OCI-LY3 (cell line): Measurements from ENCODE around the gene IL3RA.

ENCODE experiments used
- H2AFZ ChIP-seq: fragments of 200-600, 300-600 bp; shearing (Covaris generic); 2 replicates; pipeline ENCODE4 v1.6.0; 2014; ENCODE audit warnings: antibody characterized with exemption, low read depth, low read length
- H3K27ac ChIP-seq: fragments of 200-600, 300-600 bp; sonication (generic); 2 replicates; pipeline ENCODE4 v1.5.1; 2014; ENCODE audit warnings: mild to moderate bottlenecking, low read length, moderate library complexity, mixed read lengths
- H3K27me3 ChIP-seq: fragments of 200-600, 300-600 bp; sonication (generic); 2 replicates; pipeline ENCODE4 v1.6.1; 2014; ENCODE audit warnings: low read depth, low read length, mixed read lengths
- H3K36me3 ChIP-seq: fragments of 200-600, 300-600 bp; sonication (generic); replicated peaks from 2 replicates; pipeline ENCODE3; 2014; ENCODE audit warnings: low read depth, low read length, mixed read lengths
- H3K4me1 ChIP-seq: fragments of 300-600, 200-600 bp; sonication (generic); 2 replicates; pipeline ENCODE4 v1.6.1; 2014; ENCODE audit warnings: low read length, mixed read lengths
- H3K4me2 ChIP-seq: fragments of 200-600, 300-600 bp; sonication (generic); 2 replicates; pipeline ENCODE4 v1.6.1; 2014; ENCODE audit warnings: low read length, mixed read lengths
- H3K4me3 ChIP-seq: fragments of 300-600, 200-600 bp; sonication (generic); 2 replicates; pipeline ENCODE4 v1.5.1; 2014; ENCODE audit warnings: antibody characterized with exemption, mild to moderate bottlenecking, low read length, moderate library complexity
- H3K79me2 ChIP-seq: fragments of 300-600, 200-600 bp; shearing (Covaris generic); 2 replicates; pipeline ENCODE4 v1.6.1; 2014; ENCODE audit warnings: mild to moderate bottlenecking, low read length, mixed read lengths
- H3K9ac ChIP-seq: fragments of 300-600, 200-600 bp; shearing (Covaris generic); 2 replicates; pipeline ENCODE4 v1.6.0; 2014; ENCODE audit warnings: mild to moderate bottlenecking, low read length, moderate library complexity
- H3K9me3 ChIP-seq: fragments of 200-600, 300-600 bp; shearing (Covaris generic); 2 replicates; pipeline ENCODE4 v1.6.1; 2014; ENCODE audit warnings: low read length, mixed read lengths; ENCODE audit not compliant: insufficient read depth
- H4K20me1 ChIP-seq: fragments of 200-600, 300-600 bp; sonication (generic); 2 replicates; pipeline ENCODE4 v1.6.1; 2016; ENCODE audit warnings: low read length, mixed read lengths; ENCODE audit not compliant: insufficient read depth
- EZH2phosphoT487 ChIP-seq: fragments of 200-600 bp; shearing (Covaris generic); IDR thresholded peaks from 2 replicates; pipeline ENCODE4 v1.6.1; 2018; ENCODE audit warnings: antibody characterized with exemption, mixed run types, low read depth
- TF ChIP-seq, protein P1 (sequence below): fragments of 200-600, 300-600 bp; sonication (generic); IDR thresholded peaks from 2 replicates; pipeline ENCODE4 v1.5.1; 2014; ENCODE audit warnings: antibody characterized with exemption, low read length, low read depth

Gene IL3RA

DNA sequence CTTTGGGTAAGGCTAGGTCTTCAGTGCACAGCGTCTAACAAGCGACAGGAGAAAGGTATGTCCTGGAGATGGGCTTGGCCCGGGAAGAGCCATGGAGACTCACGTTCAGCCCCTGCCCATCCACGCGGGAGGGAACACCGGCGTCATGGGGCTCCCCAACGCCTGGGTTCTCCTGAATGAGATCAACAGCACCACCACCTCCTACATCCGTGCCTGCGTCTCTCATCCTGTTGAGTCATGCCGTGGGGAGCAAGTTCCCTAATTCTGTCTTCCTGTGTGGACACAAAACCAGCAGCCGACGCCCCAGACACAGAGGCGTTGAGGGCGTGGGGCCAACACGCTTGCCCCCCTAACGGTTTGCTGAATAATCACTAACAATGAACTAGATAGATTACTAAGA, 20.1 kb upstream of the IL3RA start:
- Histone ChIP-seq H3K9ac (no peak overlapping the region), H3K36me3 (no peaks in the 10 kb centered on the region), H3K27me3 (no peaks in the 10 kb centered on the region), H3K9me3 (peaks cover 7% of the 10 kb centered on the region; the same call in 1 of the 2 replicates), H3K79me2 (no peaks in the 10 kb centered on the region), H3K4me3 (no peak overlapping the region), H3K4me1 (peaks cover 16% of the 10 kb centered on the region), H2AFZ (no peak overlapping the region), H4K20me1 (no peaks in the 10 kb centered on the region), H3K27ac (no peak overlapping the region), H3K4me2 (no peak overlapping the region)
- TF ChIP-seq, protein P1, sequence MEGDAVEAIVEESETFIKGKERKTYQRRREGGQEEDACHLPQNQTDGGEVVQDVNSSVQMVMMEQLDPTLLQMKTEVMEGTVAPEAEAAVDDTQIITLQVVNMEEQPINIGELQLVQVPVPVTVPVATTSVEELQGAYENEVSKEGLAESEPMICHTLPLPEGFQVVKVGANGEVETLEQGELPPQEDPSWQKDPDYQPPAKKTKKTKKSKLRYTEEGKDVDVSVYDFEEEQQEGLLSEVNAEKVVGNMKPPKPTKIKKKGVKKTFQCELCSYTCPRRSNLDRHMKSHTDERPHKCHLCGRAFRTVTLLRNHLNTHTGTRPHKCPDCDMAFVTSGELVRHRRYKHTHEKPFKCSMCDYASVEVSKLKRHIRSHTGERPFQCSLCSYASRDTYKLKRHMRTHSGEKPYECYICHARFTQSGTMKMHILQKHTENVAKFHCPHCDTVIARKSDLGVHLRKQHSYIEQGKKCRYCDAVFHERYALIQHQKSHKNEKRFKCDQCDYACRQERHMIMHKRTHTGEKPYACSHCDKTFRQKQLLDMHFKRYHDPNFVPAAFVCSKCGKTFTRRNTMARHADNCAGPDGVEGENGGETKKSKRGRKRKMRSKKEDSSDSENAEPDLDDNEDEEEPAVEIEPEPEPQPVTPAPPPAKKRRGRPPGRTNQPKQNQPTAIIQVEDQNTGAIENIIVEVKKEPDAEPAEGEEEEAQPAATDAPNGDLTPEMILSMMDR, result no peak
- TF ChIP-seq EZH2phosphoT487, result no peak

DNA sequence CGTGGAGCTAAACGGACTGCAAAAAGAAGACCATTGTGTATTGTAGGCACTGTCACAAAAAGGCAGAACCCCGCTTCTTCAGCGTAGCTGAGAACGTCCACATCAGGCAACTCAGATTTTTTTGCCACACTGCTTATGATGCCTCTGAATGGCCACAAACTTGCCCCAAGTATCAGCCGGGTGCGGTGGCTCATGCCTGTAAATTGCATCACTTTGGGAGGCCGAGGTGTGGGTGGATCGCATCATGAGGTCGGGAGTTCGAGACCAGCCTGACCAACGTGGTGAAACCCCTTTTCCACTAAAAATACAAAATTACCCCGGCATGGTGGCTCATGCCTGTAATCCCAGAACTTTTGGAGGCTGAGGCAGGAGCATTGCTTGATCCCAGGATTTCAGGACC, 14.9 kb upstream of the IL3RA start:
- Histone ChIP-seq H3K27me3 (no peaks in the 10 kb centered on the region), H2AFZ (no peak overlapping the region), H3K36me3 (no peaks in the 10 kb centered on the region), H3K4me2 (no peak overlapping the region), H3K4me1 (peaks cover 28% of the 10 kb centered on the region), H3K79me2 (no peaks in the 10 kb centered on the region), H3K9ac (no peak overlapping the region), H3K9me3 (peaks cover 9% of the 10 kb centered on the region; the same call in 1 of the 2 replicates), H3K4me3 (no peak overlapping the region), H3K27ac (no peak overlapping the region), H4K20me1 (no peaks in the 10 kb centered on the region)
- TF ChIP-seq, protein P1, result no peak
- no peak for TF ChIP-seq EZH2phosphoT487

DNA sequence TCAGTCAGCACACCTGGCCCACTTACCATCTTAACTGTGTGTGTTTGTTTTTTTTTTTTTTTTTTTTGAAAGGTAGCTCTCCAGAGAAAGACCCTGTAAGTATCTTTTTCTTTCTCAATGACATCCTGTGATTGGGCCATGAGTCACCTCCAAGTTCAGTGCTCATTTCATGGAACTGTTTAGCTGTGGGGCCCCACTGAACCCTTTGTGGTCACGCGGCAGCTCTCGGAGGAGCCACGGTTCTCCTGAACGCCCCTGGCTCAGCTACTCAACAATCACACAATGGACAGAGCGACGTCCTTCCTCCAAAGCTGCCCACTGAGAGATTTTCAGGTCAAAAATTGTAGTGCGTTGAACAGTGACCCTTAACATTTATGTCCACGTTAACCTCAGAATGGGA, 14.2 kb upstream of the IL3RA start:
- H3K79me2 ChIP-seq, result no peaks in the 10 kb centered on the region
- H3K4me3 ChIP-seq, result no peak overlapping the region
- H3K36me3 ChIP-seq, result no peaks in the 10 kb centered on the region
- no peak overlapping the region for H3K27ac ChIP-seq
- no peaks in the 10 kb centered on the region for H4K20me1 ChIP-seq
- H3K27me3 ChIP-seq, result no peaks in the 10 kb centered on the region
- H3K4me2 ChIP-seq, result no peak overlapping the region
- no peak overlapping the region for H2AFZ ChIP-seq
- TF ChIP-seq EZH2phosphoT487, result no peak
- TF ChIP-seq, protein P1, result no peak
- peaks cover 9% of the 10 kb centered on the region; the same call in 1 of the 2 replicates for H3K9me3 ChIP-seq
- H3K9ac ChIP-seq, result no peak overlapping the region
- peaks cover 32% of the 10 kb centered on the region for H3K4me1 ChIP-seq

DNA sequence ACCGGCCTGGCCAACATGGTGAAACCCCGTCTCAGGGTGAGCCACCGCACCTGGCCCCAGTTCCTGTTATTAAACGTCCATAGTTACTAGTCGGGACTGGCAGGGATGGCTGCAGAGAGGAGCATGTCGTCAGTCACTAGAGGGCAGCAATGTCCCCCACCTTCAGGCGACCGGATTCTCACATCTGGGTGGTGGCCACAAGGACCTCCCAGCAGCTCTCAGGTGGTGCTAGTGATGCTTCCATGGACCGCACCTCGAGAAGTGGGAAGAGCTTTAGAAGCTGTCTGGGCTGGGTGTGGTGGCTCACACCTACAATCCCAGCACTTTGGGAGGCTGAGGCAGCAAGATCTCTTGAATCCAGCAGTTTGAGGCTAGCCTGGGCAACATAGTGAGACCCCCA, 13.3 kb upstream of the IL3RA start:
- H3K4me2 ChIP-seq, result no peak overlapping the region

More for the DNA sequence above, 13.3 kb upstream of the IL3RA start:
- no peak overlapping the region for H2AFZ ChIP-seq
- H3K4me3 ChIP-seq, result no peak overlapping the region
- H3K79me2 ChIP-seq, result no peaks in the 10 kb centered on the region
- no peaks in the 10 kb centered on the region for H3K27me3 ChIP-seq
- peaks cover 41% of the 10 kb centered on the region for H3K4me1 ChIP-seq
- no peaks in the 10 kb centered on the region for H4K20me1 ChIP-seq
- no peak for TF ChIP-seq EZH2phosphoT487
- TF ChIP-seq, protein P1, result peak; percentile 55
- H3K36me3 ChIP-seq, result no peaks in the 10 kb centered on the region
- no peak overlapping the region for H3K9ac ChIP-seq
- H3K27ac ChIP-seq, result no peak overlapping the region
- peaks cover 9% of the 10 kb centered on the region; the same call in 1 of the 2 replicates for H3K9me3 ChIP-seq
